Testis (tissue), 5 donors: ENCODE data around the gene OR6K6. TPM values are rescaled to one million over a fixed set of nuclear protein-coding genes. Genes with fewer than 3 reads are reported as not detected.

ENCODE experiments used
- DNase-seq: peaks from one replicate; pipeline ENCODE4 v3.0.0-alpha.2; 2019
- H3K27ac ChIP-seq, 2 donors: fragments of 200-600 bp; sonication (generic); one replicate each; pipeline ENCODE4 v1.5.1; 2019
- H3K27me3 ChIP-seq: fragments of 200-600 bp; sonication (generic); one replicate; pipeline ENCODE4 v1.5.1; 2019
- H3K36me3 ChIP-seq: fragments of 200-600 bp; sonication (generic); one replicate; pipeline ENCODE4 v1.5.1; 2017; ENCODE audit warnings: low read depth; ENCODE audit errors: missing control alignments
- H3K4me1 ChIP-seq: fragments of 200-600 bp; sonication (generic); one replicate; pipeline ENCODE4 v1.5.1; 2019
- H3K4me3 ChIP-seq, 2 donors: fragments of 200-600 bp; sonication (generic); one replicate each; pipeline ENCODE4 v1.5.1; 2017 to 2019
- H3K9me3 ChIP-seq: fragments of 200-600 bp; sonication (generic); one replicate; pipeline ENCODE4 v1.5.1; 2017
- CTCF ChIP-seq, 3 experiments: fragments of 450-650 bp in 2 of 3; fragments of 200-600 bp in 1 of 3; sonication (generic) in 1 of 3; IDR thresholded peaks; one replicate each; pipeline ENCODE4 v1.5.1; 2016 to 2019; ENCODE audit warnings: antibody characterized with exemption in 3 of 3, mild to moderate bottlenecking in 2 of 3, moderate library complexity in 1 of 3
- POLR2A ChIP-seq: fragments of 450-650 bp; IDR thresholded peaks from one replicate; pipeline ENCODE4 v1.6.1; 2017; ENCODE audit warnings: antibody characterized with exemption, mild to moderate bottlenecking, moderate library complexity
- WGBS, 2 donors: methylation state at CpG; one replicate each; pipeline ENCODE4 v1.1.5; 2018; 5-methylcytosine and 5-hydroxymethylcytosine counted together
- intact Hi-C: fragments of 100-400 bp; cut with DNase I; formaldehyde crosslinking; loops from one replicate; pipeline ENCODE4 v1.15.1; 2023; ENCODE audit warnings: low total_unique reads
- long read RNA-seq, 2 donors: transcript quantifications; one replicate each; lab custom pipeline, GENCODE V29; 2026
- polyA plus RNA-seq: library from polyadenylated mRNA; stranded (reverse); fragments of 350-450 nt; fragmentation: Illumina TruSeq; extraction: RNeasy Lipid Tissue Mini Kit (QIAGEN cat#74804); gene quantifications from one replicate; pipeline ENCODE4 v1.2.3, GENCODE V29; 2014; ENCODE audit warnings: low read depth, low replicate concordance; ENCODE audit not compliant: insufficient read depth
- total RNA-seq, 2 donors: library from RNA; depleted of rRNA; stranded (reverse); fragments of >200 nt; gene quantifications; one replicate each; pipeline ENCODE4 v1.2.3, GENCODE V29; 2016

Gene OR6K6
- total RNA-seq: not detected
- polyA plus RNA-seq: not detected
- long read RNA-seq, donor 1: 0 reads
- long read RNA-seq, donor 2: 0 reads

- no peak within 1 kb of the TSS for H3K4me3 ChIP-seq
- H3K4me1 ChIP-seq: no peaks in the 10 kb centered on the region
- WGBS, 2 donors: 86 to 90% methylated on average over 2 of the region's 2 CpGs
- H3K27me3 ChIP-seq: no peaks in the 10 kb centered on the region
- H3K27ac ChIP-seq: no peak within 1 kb of the TSS
- DNase-seq: no peak
- H3K9me3 ChIP-seq: no peaks in the 10 kb centered on the region
- no peak for TF ChIP-seq CTCF (IDR thresholded peaks at IDR 0.05)
- no peak for TF ChIP-seq POLR2A
- H3K36me3 ChIP-seq: no peaks in the 10 kb centered on the region
- intact Hi-C loops: no loop called here
Observed at GRCh38 chr1:158754420-158754819, at the start of gene OR6K6. Gene OR6K6 (plus strand): TSS chr1:158754720. CDS start chr1:158754888, 168 bp downstream.

- Histone ChIP-seq H3K27me3 (no peaks in the 10 kb centered on the region), H3K9me3 (no peaks in the 10 kb centered on the region), H3K4me1 (no peaks in the 10 kb centered on the region), H3K27ac (no peak overlapping the region), H3K36me3 (no peaks in the 10 kb centered on the region), H3K4me3 (no peak overlapping the region)
- no peak for DNase-seq
- intact Hi-C loops: no loop called here
- 80 to 91% methylated on average over 2 of the region's 2 CpGs for WGBS, 2 donors
- TF ChIP-seq CTCF (IDR thresholded peaks at IDR 0.05): no peak
- no peak for TF ChIP-seq POLR2A
Observed at GRCh38 chr1:158706096-158706495, 48.4 kb upstream of the OR6K6 start.

- Histone ChIP-seq H3K4me3 (no peak overlapping the region), H3K4me1 (no peaks in the 10 kb centered on the region), H3K27me3 (no peaks in the 10 kb centered on the region), H3K9me3 (no peaks in the 10 kb centered on the region), H3K36me3 (no peaks in the 10 kb centered on the region), H3K27ac (no peak overlapping the region)
- DNase-seq: no peak
- WGBS, 2 donors: 81 to 87% methylated on average over 4 of the region's 4 CpGs
- intact Hi-C loops: no loop called here
- TF ChIP-seq CTCF (IDR thresholded peaks at IDR 0.05): no peak
- TF ChIP-seq POLR2A: no peak
Observed at GRCh38 chr1:158711098-158711497, 43.4 kb upstream of the OR6K6 start.

- Histone ChIP-seq H3K27me3 (no peaks in the 10 kb centered on the region), H3K4me3 (no peak overlapping the region), H3K9me3 (no peaks in the 10 kb centered on the region), H3K36me3 (no peaks in the 10 kb centered on the region), H3K27ac (no peak overlapping the region), H3K4me1 (no peaks in the 10 kb centered on the region)
- intact Hi-C loops: no loop called here
- WGBS, 2 donors: 66 to 76% methylated on average over 1 of the region's 1 CpG
- DNase-seq: no peak
- TF ChIP-seq POLR2A: no peak
- no peak for TF ChIP-seq CTCF (IDR thresholded peaks at IDR 0.05)
Observed at GRCh38 chr1:158714754-158715153, 39.8 kb upstream of the OR6K6 start.

- WGBS, 2 donors: 77 to 80% methylated on average over 1 of the region's 1 CpG
Observed at GRCh38 chr1:158716335-158716734, 38.2 kb upstream of the OR6K6 start.

More at GRCh38 chr1:158716335-158716734, 38.2 kb upstream of the OR6K6 start:
- TF ChIP-seq CTCF (IDR thresholded peaks at IDR 0.05): no peak
- TF ChIP-seq POLR2A: no peak
- no peaks in the 10 kb centered on the region for H3K4me1 ChIP-seq
- intact Hi-C loops: no loop called here
- no peak overlapping the region for H3K27ac ChIP-seq
- no peak for DNase-seq
- H3K9me3 ChIP-seq: no peaks in the 10 kb centered on the region
- no peaks in the 10 kb centered on the region for H3K36me3 ChIP-seq
- no peak overlapping the region for H3K4me3 ChIP-seq
- no peaks in the 10 kb centered on the region for H3K27me3 ChIP-seq
